ENCODE results near the gene NOS1AP.

The NOS1AP gene

DNA sequence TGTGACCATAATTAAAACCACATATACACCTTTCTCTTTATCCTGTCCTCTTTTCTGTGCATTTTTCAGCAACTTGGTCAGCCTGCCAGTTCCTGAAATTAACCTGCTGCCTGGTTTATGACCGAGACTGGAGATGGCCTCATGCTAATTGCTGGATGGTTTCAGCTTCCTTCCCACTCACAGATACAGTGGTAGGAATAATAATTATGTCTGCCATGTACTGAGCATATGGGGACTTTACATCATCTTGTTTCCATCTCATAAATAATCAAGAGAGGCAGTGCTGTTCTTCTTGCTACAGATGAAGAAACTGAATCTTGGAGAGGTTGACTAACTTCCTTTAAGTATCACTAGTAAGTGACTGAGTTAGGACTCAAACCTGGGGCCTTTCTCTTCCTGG lies 148.2 kb downstream of the NOS1AP start:
- TF ChIP-seq, protein P1, sequence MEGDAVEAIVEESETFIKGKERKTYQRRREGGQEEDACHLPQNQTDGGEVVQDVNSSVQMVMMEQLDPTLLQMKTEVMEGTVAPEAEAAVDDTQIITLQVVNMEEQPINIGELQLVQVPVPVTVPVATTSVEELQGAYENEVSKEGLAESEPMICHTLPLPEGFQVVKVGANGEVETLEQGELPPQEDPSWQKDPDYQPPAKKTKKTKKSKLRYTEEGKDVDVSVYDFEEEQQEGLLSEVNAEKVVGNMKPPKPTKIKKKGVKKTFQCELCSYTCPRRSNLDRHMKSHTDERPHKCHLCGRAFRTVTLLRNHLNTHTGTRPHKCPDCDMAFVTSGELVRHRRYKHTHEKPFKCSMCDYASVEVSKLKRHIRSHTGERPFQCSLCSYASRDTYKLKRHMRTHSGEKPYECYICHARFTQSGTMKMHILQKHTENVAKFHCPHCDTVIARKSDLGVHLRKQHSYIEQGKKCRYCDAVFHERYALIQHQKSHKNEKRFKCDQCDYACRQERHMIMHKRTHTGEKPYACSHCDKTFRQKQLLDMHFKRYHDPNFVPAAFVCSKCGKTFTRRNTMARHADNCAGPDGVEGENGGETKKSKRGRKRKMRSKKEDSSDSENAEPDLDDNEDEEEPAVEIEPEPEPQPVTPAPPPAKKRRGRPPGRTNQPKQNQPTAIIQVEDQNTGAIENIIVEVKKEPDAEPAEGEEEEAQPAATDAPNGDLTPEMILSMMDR (IDR thresholded peaks at IDR 0.05; ENCODE audit: insufficient read depth, low read length, poor library complexity, severe bottlenecking): no peak
- Histone ChIP-seq H3K4me3 (replicated peaks; ENCODE audit: low read depth, low read length) (no peak overlapping the region), H3K36me3 (ENCODE audit: control insufficient read depth, insufficient read depth, low read length) (no peaks in the 10 kb centered on the region), H3K27me3 (replicated peaks; ENCODE audit: control insufficient read depth, insufficient read depth, low read length) (peaks cover 3% of the 10 kb centered on the region)
- no peak for DNase-seq (ENCODE audit: extremely low read depth, insufficient read length)

DNA sequence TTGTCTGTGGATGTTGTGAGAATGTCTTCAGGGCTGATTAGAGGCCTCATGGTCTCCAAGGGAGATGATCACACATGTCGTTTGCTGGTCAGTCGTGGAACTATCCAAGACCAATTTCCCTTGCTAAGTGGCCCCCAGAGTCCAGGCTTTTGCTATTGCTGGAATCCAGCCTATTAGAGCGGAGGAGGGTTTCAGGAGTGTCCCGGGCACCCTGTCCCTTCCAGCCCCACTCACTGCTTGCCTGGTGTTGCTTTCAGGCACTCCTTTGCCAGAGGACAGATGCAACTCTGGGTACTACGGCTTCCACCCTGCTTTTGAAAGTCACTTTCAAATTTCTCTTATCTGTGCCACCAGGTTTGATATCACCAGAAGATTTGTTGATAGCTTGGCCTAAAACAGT lies 149.1 kb downstream of the NOS1AP start:
- Histone ChIP-seq H3K36me3 (ENCODE audit: control insufficient read depth, insufficient read depth, low read length) (no peaks in the 10 kb centered on the region), H3K4me3 (replicated peaks; ENCODE audit: low read depth, low read length) (no peak overlapping the region), H3K27me3 (replicated peaks; ENCODE audit: control insufficient read depth, insufficient read depth, low read length) (peaks cover 3% of the 10 kb centered on the region)
- TF ChIP-seq, protein P1 (IDR thresholded peaks at IDR 0.05; ENCODE audit: insufficient read depth, low read length, poor library complexity, severe bottlenecking): no peak
- no peak for DNase-seq (ENCODE audit: extremely low read depth, insufficient read length)

DNA sequence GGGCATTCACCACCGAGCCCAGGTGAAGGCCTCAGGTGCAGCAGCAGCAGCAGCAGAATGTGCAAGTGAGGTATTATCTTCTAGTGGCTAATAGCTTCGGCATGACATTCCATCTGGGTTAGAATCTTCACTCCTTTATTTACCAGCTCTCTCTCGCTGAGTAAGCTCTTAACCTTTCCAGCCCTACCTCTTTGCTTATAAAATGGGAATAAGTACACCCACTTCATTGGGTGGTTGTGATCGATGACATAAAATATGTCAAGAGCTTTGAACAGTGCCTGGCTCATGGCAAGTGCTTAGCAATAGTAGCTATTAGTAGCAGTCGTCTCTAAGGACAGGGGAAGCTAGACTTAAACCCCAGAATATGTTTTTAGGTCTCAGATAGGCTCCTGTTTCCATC lies 149.5 kb downstream of the NOS1AP start:
- Histone ChIP-seq H3K4me3 (replicated peaks; ENCODE audit: low read depth, low read length) (no peak overlapping the region), H3K27me3 (replicated peaks; ENCODE audit: control insufficient read depth, insufficient read depth, low read length) (peaks cover 3% of the 10 kb centered on the region), H3K36me3 (ENCODE audit: control insufficient read depth, insufficient read depth, low read length) (no peaks in the 10 kb centered on the region)
- DNase-seq (ENCODE audit: extremely low read depth, insufficient read length): no peak
- TF ChIP-seq, protein P1 (IDR thresholded peaks at IDR 0.05; ENCODE audit: insufficient read depth, low read length, poor library complexity, severe bottlenecking): no peak

DNA sequence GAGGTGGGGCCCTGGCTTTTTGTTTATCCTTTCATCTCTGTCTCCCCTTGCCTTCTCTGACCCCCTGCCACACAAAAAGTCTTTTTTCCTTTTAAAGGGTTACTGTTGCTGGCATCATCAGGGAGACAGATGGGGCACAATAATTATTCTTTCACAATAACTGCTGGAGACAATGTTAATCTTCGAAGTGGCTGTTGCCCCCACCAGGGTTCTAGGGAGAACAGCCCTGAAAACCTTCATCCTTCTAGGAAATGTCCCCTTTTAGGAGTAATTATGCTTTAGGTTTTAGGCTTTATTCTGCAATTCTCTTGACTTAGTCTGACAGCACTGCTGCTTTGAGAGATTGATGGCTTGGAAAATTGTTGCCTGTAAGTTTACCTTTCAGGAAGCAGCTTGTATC lies 150.0 kb downstream of the NOS1AP start:
- TF ChIP-seq, protein P1 (IDR thresholded peaks at IDR 0.05; ENCODE audit: insufficient read depth, low read length, poor library complexity, severe bottlenecking): no peak
- DNase-seq (ENCODE audit: extremely low read depth, insufficient read length): no peak
- Histone ChIP-seq H3K27me3 (replicated peaks; ENCODE audit: control insufficient read depth, insufficient read depth, low read length) (peaks cover 3% of the 10 kb centered on the region), H3K36me3 (ENCODE audit: control insufficient read depth, insufficient read depth, low read length) (no peaks in the 10 kb centered on the region), H3K4me3 (replicated peaks; ENCODE audit: low read depth, low read length) (no peak overlapping the region)

DNA sequence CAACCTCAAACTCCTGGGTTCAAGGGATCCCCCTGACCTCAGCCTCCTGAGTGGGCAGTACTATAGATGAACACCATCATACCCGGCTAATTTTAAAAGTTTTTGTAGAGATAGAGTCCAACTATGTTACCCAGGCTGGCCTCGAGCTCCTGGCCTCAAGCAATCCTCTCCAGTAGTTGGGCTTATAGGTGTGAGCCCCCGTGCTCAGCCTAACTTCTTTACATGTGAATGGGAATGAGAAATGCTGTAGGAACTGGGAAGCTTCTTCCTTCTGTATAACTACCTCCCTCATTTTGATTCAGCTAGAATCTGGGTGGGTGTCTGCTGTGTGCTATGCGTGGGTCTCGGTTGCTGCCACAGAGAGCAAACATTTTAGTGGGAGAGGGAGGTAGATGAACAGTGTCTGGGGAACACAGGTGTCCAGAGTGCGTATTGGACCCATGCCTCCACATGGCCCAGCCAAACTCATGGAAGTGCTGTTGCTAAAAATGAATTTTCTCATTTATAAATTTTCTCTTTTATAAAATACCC lies 150.6 kb downstream of the NOS1AP start:
- H3K27me3 ChIP-seq (replicated peaks; ENCODE audit: control insufficient read depth, insufficient read depth, low read length): peaks cover 3% of the 10 kb centered on the region
- no peak overlapping the region for H3K4me3 ChIP-seq (replicated peaks; ENCODE audit: low read depth, low read length)
- no peak for DNase-seq (ENCODE audit: extremely low read depth, insufficient read length)
- H3K36me3 ChIP-seq (ENCODE audit: control insufficient read depth, insufficient read depth, low read length): no peaks in the 10 kb centered on the region
- TF ChIP-seq, protein P1 (IDR thresholded peaks at IDR 0.05; ENCODE audit: insufficient read depth, low read length, poor library complexity, severe bottlenecking): no peak

DNA sequence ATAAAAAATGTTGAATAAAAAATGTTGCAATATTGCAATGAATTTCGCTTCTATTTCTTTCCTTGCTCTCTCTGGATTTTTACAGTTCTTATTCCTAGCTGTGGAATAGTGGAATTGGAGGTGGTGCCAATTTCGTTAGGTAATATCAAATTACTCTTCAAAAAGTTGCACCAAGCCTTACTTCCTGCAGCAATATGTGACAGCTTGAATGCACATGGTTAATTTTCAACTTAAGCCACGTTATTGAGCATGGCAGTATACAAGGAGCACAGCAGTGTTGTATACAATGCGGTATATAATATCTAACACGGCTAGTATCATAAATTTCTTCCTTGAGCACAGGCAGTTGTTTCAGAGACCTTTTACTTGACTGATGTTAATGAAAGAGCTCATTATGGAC lies 152.5 kb downstream of the NOS1AP start:
- H3K27me3 ChIP-seq (replicated peaks; ENCODE audit: control insufficient read depth, insufficient read depth, low read length): peaks cover 1% of the 10 kb centered on the region; the same call in 1 of the 2 replicates
- DNase-seq (ENCODE audit: extremely low read depth, insufficient read length): no peak
- H3K4me3 ChIP-seq (replicated peaks; ENCODE audit: low read depth, low read length): no peak overlapping the region
- TF ChIP-seq, protein P1 (IDR thresholded peaks at IDR 0.05; ENCODE audit: insufficient read depth, low read length, poor library complexity, severe bottlenecking): no peak
- H3K36me3 ChIP-seq (ENCODE audit: control insufficient read depth, insufficient read depth, low read length): no peaks in the 10 kb centered on the region
